ENCODE results near the gene PPM1H. TPM values are rescaled to one million over a fixed set of nuclear protein-coding genes. Genes with fewer than 3 reads are reported as not detected.
A peak's percentile ranks its signal among the peaks of the same experiment; 100 is the strongest.

Gene PPM1H
- polyA plus RNA-seq, 1 of the 3 experiments (the other 2 are of a cell fraction), result 0.13 TPM

DNA sequence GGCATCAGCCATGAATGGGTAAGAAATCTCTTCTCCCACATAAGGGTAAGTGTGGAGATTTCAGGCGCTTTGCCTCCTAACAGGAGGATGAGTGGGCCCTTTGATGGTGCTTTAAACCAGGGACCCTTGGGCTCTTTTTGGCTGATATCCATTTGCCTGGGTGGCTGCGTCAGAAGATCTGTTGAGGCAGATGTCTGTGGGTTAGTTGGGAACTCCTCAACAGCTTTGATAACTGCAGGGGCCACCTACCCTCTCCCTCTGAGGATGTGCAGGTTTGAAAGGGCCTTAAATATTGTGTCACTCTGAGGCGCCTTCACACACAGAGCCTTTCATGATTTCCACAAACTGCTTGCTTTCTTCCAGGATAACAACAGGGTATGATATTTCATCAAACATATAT, 210.7 kb downstream of the PPM1H start (continued):
- TF ChIP-seq, protein P1, sequence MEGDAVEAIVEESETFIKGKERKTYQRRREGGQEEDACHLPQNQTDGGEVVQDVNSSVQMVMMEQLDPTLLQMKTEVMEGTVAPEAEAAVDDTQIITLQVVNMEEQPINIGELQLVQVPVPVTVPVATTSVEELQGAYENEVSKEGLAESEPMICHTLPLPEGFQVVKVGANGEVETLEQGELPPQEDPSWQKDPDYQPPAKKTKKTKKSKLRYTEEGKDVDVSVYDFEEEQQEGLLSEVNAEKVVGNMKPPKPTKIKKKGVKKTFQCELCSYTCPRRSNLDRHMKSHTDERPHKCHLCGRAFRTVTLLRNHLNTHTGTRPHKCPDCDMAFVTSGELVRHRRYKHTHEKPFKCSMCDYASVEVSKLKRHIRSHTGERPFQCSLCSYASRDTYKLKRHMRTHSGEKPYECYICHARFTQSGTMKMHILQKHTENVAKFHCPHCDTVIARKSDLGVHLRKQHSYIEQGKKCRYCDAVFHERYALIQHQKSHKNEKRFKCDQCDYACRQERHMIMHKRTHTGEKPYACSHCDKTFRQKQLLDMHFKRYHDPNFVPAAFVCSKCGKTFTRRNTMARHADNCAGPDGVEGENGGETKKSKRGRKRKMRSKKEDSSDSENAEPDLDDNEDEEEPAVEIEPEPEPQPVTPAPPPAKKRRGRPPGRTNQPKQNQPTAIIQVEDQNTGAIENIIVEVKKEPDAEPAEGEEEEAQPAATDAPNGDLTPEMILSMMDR (IDR thresholded peaks at IDR 0.05), result no peak
- TF ChIP-seq RFX5 (IDR thresholded peaks at IDR 0.05; ENCODE audit: low read length) (no peak), GABPA (IDR thresholded peaks at IDR 0.05; ENCODE audit: low read depth) (no peak), ELF1 (IDR thresholded peaks at IDR 0.05) (no peak), JUND (IDR thresholded peaks at IDR 0.05) (no peak)

DNA sequence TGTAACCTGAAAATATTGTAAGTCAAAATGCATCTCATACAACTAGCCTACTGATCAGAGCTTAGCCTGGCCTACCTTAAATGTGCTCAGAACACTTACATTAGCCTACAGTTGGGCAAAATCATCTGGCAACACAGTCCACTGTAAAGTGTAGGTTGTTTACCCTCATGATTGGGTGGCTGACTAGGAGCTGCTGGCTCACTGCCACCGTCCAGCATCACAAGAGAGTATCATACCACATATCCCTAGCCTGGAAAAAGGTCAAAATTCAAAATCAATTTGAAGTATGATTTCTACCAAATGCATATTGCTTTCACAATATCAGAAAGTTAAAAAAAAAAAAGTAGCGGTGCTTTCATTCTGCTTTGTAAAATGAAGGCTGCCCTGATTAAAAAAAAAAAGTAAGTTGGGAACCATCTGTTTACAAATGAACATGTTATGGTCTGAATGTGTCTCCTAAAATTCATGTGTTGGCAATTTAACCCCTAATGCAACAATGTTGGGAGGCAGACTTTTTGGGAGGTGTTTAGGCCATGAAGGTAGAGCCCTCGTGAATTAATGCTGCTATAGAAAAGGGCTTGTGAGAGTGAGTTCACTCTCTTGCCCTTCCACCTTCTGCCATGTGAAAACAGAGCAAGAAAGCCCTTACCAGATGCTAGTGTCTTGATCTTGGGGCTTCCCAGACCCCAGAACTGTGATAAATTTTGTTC, 211.8 kb downstream of the PPM1H start:
- no peak for DNase-seq
- H3K27ac ChIP-seq (ENCODE audit: low read depth in 2 of 2, low read length in 1 of 2), result no peak overlapping the region
- TF ChIP-seq RAD21 (IDR thresholded peaks at IDR 0.05; ENCODE audit: low read length) (no peak), RFX5 (IDR thresholded peaks at IDR 0.05; ENCODE audit: low read length) (no peak), FOSL2 (IDR thresholded peaks at IDR 0.05; ENCODE audit: borderline replicate concordance, low read depth) (no peak), MEF2A (IDR thresholded peaks at IDR 0.05; ENCODE audit: borderline replicate concordance, low read depth) (no peak), JUND (IDR thresholded peaks at IDR 0.05) (no peak), POLR2AphosphoS5 (IDR thresholded peaks at IDR 0.05; ENCODE audit: low read depth, low read length) (no peak), GABPA (IDR thresholded peaks at IDR 0.05; ENCODE audit: low read depth) (no peak), GATA2 (CRISPR knock-in tag; IDR thresholded peaks at IDR 0.05) (no peak), USF2 (IDR thresholded peaks at IDR 0.05; ENCODE audit: borderline replicate concordance, low read depth, low read length) (no peak), MXI1 (IDR thresholded peaks at IDR 0.05; ENCODE audit: low read depth, low read length) (no peak), FOXJ3 (CRISPR knock-in tag; IDR thresholded peaks at IDR 0.05) (no peak), NRF1 (IDR thresholded peaks at IDR 0.05; ENCODE audit: low read depth, low read length) (no peak), FOXM1 (IDR thresholded peaks at IDR 0.05; ENCODE audit: low read depth) (no peak), EP300 (IDR thresholded peaks at IDR 0.05; ENCODE audit: borderline replicate concordance in 1 of 2, low read depth in 1 of 2, low read length in 1 of 2) (no peak), SMC3 (IDR thresholded peaks at IDR 0.05; ENCODE audit: low read depth, low read length) (no peak)
- TF ChIP-seq, protein P1 (IDR thresholded peaks at IDR 0.05), result no peak
- TF ChIP-seq, protein P2, sequence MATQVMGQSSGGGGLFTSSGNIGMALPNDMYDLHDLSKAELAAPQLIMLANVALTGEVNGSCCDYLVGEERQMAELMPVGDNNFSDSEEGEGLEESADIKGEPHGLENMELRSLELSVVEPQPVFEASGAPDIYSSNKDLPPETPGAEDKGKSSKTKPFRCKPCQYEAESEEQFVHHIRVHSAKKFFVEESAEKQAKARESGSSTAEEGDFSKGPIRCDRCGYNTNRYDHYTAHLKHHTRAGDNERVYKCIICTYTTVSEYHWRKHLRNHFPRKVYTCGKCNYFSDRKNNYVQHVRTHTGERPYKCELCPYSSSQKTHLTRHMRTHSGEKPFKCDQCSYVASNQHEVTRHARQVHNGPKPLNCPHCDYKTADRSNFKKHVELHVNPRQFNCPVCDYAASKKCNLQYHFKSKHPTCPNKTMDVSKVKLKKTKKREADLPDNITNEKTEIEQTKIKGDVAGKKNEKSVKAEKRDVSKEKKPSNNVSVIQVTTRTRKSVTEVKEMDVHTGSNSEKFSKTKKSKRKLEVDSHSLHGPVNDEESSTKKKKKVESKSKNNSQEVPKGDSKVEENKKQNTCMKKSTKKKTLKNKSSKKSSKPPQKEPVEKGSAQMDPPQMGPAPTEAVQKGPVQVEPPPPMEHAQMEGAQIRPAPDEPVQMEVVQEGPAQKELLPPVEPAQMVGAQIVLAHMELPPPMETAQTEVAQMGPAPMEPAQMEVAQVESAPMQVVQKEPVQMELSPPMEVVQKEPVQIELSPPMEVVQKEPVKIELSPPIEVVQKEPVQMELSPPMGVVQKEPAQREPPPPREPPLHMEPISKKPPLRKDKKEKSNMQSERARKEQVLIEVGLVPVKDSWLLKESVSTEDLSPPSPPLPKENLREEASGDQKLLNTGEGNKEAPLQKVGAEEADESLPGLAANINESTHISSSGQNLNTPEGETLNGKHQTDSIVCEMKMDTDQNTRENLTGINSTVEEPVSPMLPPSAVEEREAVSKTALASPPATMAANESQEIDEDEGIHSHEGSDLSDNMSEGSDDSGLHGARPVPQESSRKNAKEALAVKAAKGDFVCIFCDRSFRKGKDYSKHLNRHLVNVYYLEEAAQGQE (IDR thresholded peaks at IDR 0.05; ENCODE audit: low read depth, low read length), result no peak
- TF ChIP-seq, protein P3, sequence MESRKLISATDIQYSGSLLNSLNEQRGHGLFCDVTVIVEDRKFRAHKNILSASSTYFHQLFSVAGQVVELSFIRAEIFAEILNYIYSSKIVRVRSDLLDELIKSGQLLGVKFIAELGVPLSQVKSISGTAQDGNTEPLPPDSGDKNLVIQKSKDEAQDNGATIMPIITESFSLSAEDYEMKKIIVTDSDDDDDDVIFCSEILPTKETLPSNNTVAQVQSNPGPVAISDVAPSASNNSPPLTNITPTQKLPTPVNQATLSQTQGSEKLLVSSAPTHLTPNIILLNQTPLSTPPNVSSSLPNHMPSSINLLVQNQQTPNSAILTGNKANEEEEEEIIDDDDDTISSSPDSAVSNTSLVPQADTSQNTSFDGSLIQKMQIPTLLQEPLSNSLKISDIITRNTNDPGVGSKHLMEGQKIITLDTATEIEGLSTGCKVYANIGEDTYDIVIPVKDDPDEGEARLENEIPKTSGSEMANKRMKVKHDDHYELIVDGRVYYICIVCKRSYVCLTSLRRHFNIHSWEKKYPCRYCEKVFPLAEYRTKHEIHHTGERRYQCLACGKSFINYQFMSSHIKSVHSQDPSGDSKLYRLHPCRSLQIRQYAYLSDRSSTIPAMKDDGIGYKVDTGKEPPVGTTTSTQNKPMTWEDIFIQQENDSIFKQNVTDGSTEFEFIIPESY (IDR thresholded peaks at IDR 0.05; ENCODE audit: borderline replicate concordance, low read depth), result no peak

More for the DNA sequence above, 211.8 kb downstream of the PPM1H start:
- ChIA-PET CTCF (no interaction called here), POLR2A (no interaction called here)
- H3K4me2 ChIP-seq, result no peak overlapping the region
- H3K9me2 ChIP-seq, result no peaks in the 10 kb centered on the region
- peaks cover 22% of the 10 kb centered on the region for H3F3A ChIP-seq (replicated peaks; ENCODE audit: insufficient read depth)
- peak overlapping the region; percentile 44; the same call in 1 of the 2 replicates for H2AFZ ChIP-seq (ENCODE audit: low read depth)
- no peaks in the 10 kb centered on the region for H3K9me3 ChIP-seq
- no peaks in the 10 kb centered on the region for H4K20me1 ChIP-seq (ENCODE audit: insufficient read depth)
- peaks cover 5 to 45% of the 10 kb centered on the region in 2 experiments for H3K4me1 ChIP-seq (ENCODE audit: control insufficient read depth in 1 of 2, insufficient read depth in 2 of 2, low read depth in 1 of 2, low read length in 1 of 2)
- no peaks in the 10 kb centered on the region for H3K79me2 ChIP-seq (ENCODE audit: insufficient read depth)
- no peak overlapping the region for H3K4me3 ChIP-seq (ENCODE audit: low read depth in 2 of 2, low read length in 1 of 2)
- H3K9ac ChIP-seq, result no peak overlapping the region
- 80% methylated on average over 3 of the region's 3 CpGs for WGBS (ENCODE audit: low lambda C conversion rate)
- no peaks in the 10 kb centered on the region for H3K36me3 ChIP-seq (replicated peaks in 1 of 2; ENCODE audit: control insufficient read depth in 1 of 2, insufficient read depth in 2 of 2, low read length in 1 of 2)
- H3K27me3 ChIP-seq (ENCODE audit: insufficient read depth), result no peaks in the 10 kb centered on the region
